Cardiac fibroblast (primary cell): ENCODE results near the gene STXBP6.
"Not testable (repeated sequence)": the region's sequence is repeated elsewhere in the genome, so short reads cannot be mapped to it uniquely, and the experiment has no call there.

Experiments
- DNase-seq, 2 donors: peaks; one replicate each; pipeline versions ENCODE4 v3.0.0 to v3.0.0-alpha.2; 2010; ENCODE audit warnings: low read depth in 2 of 2
- H3K4me3 ChIP-seq, 2 donors: replicated peaks in 1 of 2; 1 replicate in 1 of 2; 2 replicates in 1 of 2; pipeline ENCODE4 v1.5.1; 2011; ENCODE audit warnings: low read depth in 2 of 2, low read length in 2 of 2, mild to moderate bottlenecking in 2 of 2, moderate library complexity in 1 of 2
- CTCF ChIP-seq: IDR thresholded peaks from one replicate; pipeline ENCODE4 v1.5.1; 2011; ENCODE audit warnings: low read depth, mild to moderate bottlenecking, low read length, inconsistent platforms

The STXBP6 gene

DNA sequence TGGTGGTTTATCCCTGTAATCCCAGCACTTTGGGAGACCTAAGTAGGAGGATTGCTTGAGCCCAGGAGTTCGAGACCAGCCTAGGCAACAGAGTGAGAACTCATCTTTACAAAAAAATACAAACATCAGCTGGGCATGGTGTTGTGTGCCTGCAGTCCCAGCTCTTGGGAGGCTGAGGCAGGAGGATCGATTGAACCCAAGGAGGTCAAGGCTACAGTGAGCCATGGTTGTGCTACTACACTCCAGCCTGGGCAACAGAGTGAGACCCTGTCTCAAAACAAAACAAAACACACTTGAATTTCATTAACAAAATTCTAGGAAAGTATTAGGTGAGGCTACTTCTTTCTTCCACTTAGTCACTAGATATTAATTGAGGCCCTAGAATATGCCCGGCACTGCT is 77.1 kb downstream of the STXBP6 start:
- no peak for DNase-seq
- TF ChIP-seq CTCF, result no peak
- no peak overlapping the region for H3K4me3 ChIP-seq

DNA sequence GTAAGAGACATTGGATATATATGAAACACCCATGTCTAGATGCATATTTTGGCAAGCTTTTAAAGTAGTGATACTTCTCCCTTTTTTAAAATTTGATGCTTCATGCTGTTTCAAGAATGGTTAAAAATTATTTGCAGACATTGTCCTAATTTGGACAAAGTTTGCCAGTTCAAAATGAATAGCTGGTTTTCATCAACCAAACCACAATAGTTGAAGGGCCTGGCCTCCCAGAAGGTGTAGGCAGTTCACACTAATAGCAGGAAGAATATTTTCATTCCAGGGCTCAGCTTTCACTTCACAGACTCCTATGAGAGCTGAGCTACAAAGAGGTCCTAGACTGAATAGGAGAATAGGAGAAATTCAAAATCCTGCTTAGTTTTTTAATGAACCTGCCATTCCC is 78.7 kb downstream of the STXBP6 start:
- H3K4me3 ChIP-seq, result no peak overlapping the region
- DNase-seq, result peak in 1 of 2 donors; percentile 16
- TF ChIP-seq CTCF, result no peak

DNA sequence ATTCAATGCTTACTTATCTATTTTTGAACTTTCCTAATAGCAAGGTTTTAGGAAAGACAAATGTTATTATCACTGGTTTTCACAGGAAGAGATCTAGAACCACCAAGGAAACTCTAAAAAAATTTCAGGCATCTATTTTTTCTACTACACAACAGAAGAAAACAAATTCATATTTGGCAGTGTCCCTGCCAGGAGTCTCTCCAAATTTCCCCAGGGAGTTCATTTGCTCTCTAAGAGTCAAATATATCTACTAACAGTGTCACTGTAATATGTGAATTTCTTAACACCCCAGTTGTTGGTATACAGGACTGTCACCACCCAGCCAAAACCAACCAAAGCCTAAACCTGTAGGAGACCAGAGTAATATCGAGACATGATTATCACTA is 83.4 kb downstream of the STXBP6 start:
- H3K4me3 ChIP-seq, result no peak overlapping the region
- DNase-seq, result no peak
- TF ChIP-seq CTCF, result no peak

- TF ChIP-seq CTCF, result no peak
- DNase-seq, result peak; percentile 70 to 81
- H3K4me3 ChIP-seq, result no peak overlapping the region
Observed at GRCh38 chr14:24965934-24966578, 83.9 kb downstream of the STXBP6 start.

- no peak for DNase-seq
- H3K4me3 ChIP-seq, result no peak overlapping the region
- no peak for TF ChIP-seq CTCF
Observed at GRCh38 chr14:24965578-24965933, 84.4 kb downstream of the STXBP6 start.

DNA sequence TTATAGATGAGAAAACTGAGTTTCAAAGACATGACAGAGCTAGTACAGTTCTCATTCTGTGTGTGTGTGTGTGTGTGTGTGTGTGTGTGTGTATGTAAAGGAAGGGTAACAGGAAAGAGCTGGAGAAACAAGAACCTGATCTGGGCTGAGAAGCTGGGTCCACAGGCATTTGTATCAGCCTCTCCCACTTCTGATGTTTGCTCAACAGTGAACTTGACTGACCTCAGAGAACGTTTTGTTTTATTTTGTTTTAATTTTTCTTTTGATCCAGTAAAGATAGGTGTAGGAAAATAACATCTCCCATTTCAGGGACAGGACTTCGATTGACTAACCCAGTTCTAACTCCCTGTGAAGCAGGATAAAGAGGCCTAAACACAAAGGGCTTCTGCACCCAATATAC is 85.4 kb downstream of the STXBP6 start:
- no peak overlapping the region for H3K4me3 ChIP-seq
- TF ChIP-seq CTCF, result no peak
- DNase-seq, result no peak

GRCh38 chr14:24964048-24964447 is 85.9 kb downstream of the STXBP6 start:
- H3K4me3 ChIP-seq, result no peak overlapping the region
- no peak for TF ChIP-seq CTCF
- no peak for DNase-seq

GRCh38 chr14:24962118-24962517 is 87.8 kb downstream of the STXBP6 start:
- H3K4me3 ChIP-seq, DNase-seq: not testable (repeated sequence)
